Measurements from ENCODE around the gene HYAL3. TPM values are rescaled to one million over a fixed set of nuclear protein-coding genes. Genes with fewer than 3 reads are reported as not detected.
A peak's percentile ranks its signal among the peaks of the same experiment; 100 is the strongest.

The HYAL3 gene
- total RNA-seq, 3 donors from 2014 or later, result 1.4 to 2.9 (median 1.4) TPM

GRCh38 chr3:50320853-50321335 lies 21.7 kb upstream of the HYAL3 start:
- no peaks in the 10 kb centered on the region for H3K36me3 ChIP-seq (ENCODE audit: low read depth)
- TF ChIP-seq, protein P1, sequence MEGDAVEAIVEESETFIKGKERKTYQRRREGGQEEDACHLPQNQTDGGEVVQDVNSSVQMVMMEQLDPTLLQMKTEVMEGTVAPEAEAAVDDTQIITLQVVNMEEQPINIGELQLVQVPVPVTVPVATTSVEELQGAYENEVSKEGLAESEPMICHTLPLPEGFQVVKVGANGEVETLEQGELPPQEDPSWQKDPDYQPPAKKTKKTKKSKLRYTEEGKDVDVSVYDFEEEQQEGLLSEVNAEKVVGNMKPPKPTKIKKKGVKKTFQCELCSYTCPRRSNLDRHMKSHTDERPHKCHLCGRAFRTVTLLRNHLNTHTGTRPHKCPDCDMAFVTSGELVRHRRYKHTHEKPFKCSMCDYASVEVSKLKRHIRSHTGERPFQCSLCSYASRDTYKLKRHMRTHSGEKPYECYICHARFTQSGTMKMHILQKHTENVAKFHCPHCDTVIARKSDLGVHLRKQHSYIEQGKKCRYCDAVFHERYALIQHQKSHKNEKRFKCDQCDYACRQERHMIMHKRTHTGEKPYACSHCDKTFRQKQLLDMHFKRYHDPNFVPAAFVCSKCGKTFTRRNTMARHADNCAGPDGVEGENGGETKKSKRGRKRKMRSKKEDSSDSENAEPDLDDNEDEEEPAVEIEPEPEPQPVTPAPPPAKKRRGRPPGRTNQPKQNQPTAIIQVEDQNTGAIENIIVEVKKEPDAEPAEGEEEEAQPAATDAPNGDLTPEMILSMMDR (IDR thresholded peaks at IDR 0.05), result no peak
- peaks cover 55% of the 10 kb centered on the region for H3K4me1 ChIP-seq (ENCODE audit: low read depth)
- peak; percentile 83 to 89 (median 84) for DNase-seq
- intact Hi-C loops (cut with DNase I, micrococcal nuclease), result no loop called here
- ATAC-seq, result peak; percentile 66
- H3K9me3 ChIP-seq, result no peaks in the 10 kb centered on the region
- peak overlapping the region; percentile 74 for H3K4me3 ChIP-seq

DNA sequence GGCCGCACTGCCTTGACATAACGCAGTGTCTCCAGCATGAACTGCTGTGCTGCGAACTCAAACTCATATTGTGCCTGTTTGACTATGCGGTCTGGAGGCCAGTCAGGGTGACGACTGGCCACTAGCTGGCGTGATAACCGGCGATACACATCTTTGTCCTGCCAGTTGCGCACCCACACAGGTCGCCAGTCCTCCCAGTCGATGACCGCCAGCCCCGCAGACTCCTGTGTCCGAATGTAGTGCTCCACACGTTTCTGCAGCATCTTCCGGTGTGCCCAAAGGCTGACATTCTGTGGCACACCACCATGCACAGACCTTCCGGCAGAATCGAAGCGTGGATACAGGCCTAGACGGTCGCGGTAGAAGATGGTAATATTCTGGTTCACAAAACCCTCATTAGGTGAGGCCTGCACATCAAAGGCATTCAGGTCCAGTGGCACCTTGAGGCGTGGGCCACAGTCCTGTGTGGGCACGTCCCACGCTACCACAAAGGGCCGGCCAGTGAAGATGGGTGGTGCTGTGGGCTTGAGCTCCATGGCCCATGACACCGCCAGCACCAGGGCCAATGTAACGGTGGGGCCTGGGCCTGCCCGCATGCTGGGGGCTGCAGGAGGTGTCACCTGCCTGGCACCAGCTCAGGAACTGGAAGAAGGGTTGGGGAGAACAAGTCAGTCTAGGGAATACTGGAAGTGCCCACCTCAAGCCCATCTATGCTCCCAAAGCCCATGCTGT lies 20.9 kb upstream of the HYAL3 start:
- Histone ChIP-seq H3K4me1 (ENCODE audit: low read depth) (peaks cover 58% of the 10 kb centered on the region), H3K4me3 (no peak overlapping the region), H3K9me3 (no peaks in the 10 kb centered on the region), H3K36me3 (ENCODE audit: low read depth) (no peaks in the 10 kb centered on the region)
- intact Hi-C loops (cut with DNase I, micrococcal nuclease), result no loop called here
- DNase-seq, result peak in 1 of 3 donors; percentile 62
- TF ChIP-seq, protein P1 (IDR thresholded peaks at IDR 0.05), result no peak
- ATAC-seq, result no peak

GRCh38 chr3:50319181-50319893 lies 20.1 kb upstream of the HYAL3 start:
- Histone ChIP-seq H3K36me3 (ENCODE audit: low read depth) (no peaks in the 10 kb centered on the region), H3K9me3 (no peaks in the 10 kb centered on the region), H3K4me3 (no peak overlapping the region), H3K4me1 (ENCODE audit: low read depth) (peaks cover 56% of the 10 kb centered on the region)
- intact Hi-C loops (cut with DNase I, micrococcal nuclease), result no loop called here
- peak in 1 of 3 donors; percentile 52 for DNase-seq
- ATAC-seq, result no peak
- TF ChIP-seq, protein P1 (IDR thresholded peaks at IDR 0.05), result no peak

DNA sequence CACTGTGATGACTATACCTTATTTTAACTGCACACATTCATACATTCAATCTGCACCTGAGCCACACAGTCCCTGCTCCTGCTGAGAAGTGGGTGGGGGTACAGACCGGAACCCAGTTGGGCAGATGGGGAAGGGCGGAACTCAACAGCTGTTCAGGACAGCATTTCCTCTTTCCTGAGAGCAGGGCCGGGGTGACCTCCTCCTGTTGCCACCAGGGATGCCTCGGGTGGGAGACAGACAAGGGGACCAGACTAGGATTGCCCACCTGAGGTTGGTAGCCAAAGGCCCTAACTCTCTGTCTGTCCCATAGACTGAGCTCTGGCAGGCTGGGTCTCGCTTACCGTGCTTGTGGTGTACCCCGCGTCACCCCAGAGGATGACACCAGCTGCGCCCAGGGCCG lies 19.4 kb upstream of the HYAL3 start:
- H3K9me3 ChIP-seq, result no peaks in the 10 kb centered on the region
- no peaks in the 10 kb centered on the region for H3K36me3 ChIP-seq (ENCODE audit: low read depth)
- ATAC-seq, result no peak
- TF ChIP-seq, protein P1 (IDR thresholded peaks at IDR 0.05), result no peak
- peak; percentile 19 to 60 (median 41) for DNase-seq
- intact Hi-C loops (cut with DNase I, micrococcal nuclease), result no loop called here
- H3K4me3 ChIP-seq, result no peak overlapping the region
- H3K4me1 ChIP-seq (ENCODE audit: low read depth), result peaks cover 55% of the 10 kb centered on the region

GRCh38 chr3:50318163-50318562 lies 19.0 kb upstream of the HYAL3 start:
- no peak for ATAC-seq
- TF ChIP-seq, protein P1 (IDR thresholded peaks at IDR 0.05), result no peak
- H3K9me3 ChIP-seq, result no peaks in the 10 kb centered on the region
- intact Hi-C loops (cut with DNase I, micrococcal nuclease), result no loop called here
- peak in 1 of 3 donors; percentile 40 for DNase-seq
- H3K4me3 ChIP-seq, result no peak overlapping the region
- H3K36me3 ChIP-seq (ENCODE audit: low read depth), result no peaks in the 10 kb centered on the region
- peaks cover 55% of the 10 kb centered on the region for H3K4me1 ChIP-seq (ENCODE audit: low read depth)
